Stimulated activated CD8-positive, alpha-beta memory T cell treated with anti-CD3 and anti-CD28 coated beads, Interleukin-15, amount 100 ng/mL, for 24 hours (primary cell): ENCODE results near the gene ALG1.
"Not testable (repeated sequence)": the region's sequence is repeated elsewhere in the genome, so short reads cannot be mapped to it uniquely, and the experiment has no call there.

Experiments used
- DNase-seq: peaks from one replicate; pipeline ENCODE4 v3.0.0-alpha.2; 2020; ENCODE audit warnings: low read depth

ALG1 gene

DNA sequence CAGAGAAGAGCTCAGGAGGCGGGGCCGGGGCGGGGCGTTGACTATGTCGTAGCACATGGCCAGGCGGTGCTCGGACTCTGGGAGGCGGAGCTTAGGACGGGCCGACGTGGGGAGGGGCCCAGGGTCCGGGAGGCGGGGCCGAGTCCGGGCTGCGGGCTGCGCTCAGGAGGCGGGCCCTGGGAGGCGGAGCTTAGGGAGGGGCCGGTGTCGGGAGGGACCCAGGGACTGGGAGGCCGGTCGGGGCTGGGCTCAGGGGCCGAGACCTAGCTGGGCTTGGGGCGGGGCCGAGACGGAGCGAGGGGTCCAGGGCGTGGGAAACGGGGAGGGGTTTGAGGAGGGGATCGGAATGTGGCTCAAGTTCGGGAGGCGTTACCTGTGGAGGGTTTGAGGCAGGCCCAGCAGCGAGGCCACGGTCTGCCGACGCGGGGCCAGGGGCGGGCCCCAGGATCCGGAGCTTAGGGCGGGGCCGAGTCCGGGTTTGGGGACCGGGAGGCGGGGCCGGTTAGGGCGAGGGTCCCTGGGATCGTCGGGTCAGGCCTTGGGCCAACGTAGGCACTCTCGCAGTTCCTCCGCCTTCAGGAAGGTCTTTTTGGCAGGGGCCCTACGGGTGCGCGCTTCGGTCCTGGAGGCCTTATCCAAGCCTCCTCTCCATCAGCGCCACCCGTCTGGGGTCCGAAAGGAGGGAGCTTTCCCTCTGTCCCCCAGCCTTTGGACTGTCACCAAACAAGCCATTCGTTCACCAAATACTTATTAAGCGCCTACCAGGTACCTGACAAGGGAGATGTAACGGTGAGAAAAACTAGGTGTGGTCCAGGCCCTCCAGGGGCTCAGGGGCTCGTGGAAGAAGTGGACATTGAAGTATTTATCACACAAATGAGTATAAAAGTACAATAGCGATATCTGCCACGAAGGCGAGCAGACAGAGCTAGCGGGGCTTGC, 26.8 kb downstream of the ALG1 start:
- peak; percentile 39 for DNase-seq

- DNase-seq: not testable (repeated sequence)
These were observed 27.5 kb downstream of the ALG1 start for GRCh38 chr16:5099174-5099573.

GRCh38 chr16:5103296-5104032, 31.8 kb downstream of the ALG1 start:
- DNase-seq: not testable (repeated sequence)

DNA sequence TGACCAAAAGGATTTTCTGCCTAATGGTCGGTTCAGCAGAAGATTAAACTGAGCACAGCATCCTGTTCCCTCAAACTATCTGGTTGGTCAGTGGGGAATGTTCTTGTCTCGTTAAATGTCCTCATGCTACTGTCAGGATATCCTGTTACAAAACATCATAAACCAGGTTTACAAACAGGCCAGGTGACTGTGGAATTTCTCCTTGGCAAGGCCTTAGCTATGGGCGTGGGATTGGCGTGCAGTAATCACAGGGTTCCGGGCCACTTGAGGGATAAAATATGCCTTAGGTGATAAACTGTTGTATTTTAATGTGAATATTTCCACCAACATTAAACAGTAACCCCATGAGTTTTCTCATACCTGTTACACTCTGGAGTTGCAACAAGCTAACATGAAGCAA, 33.4 kb downstream of the ALG1 start:
- DNase-seq: not testable (repeated sequence)

GRCh38 chr16:5108505-5109158, 37.0 kb downstream of the ALG1 start:
- no peak for DNase-seq

GRCh38 chr16:5110933-5111332, 39.3 kb downstream of the ALG1 start:
- not testable (repeated sequence) for DNase-seq

DNA sequence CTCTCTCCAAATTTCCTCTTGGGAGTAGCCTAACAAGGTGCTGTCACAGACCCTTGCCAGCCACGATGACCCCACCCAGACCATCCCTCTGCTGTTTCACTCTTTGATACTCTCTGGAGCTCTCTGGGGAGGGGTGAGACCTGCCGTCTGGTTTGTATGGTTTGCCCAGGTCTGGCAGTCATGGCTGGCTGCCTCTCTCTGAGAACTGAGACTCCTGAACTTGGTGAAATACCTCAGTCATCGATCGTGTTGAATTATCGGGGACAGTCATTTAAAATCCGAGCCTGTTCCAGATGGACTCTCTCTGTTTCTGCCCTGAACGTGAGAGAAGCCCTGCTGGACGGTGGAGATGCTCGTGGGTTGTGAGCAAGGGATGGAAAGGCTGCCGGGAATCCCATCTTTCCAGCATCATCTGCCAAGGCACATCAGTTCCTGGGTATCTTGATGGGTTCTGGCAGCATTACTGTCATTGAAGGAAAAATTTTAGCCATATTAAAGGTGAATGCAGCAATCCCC, 45.2 kb downstream of the ALG1 start:
- DNase-seq: not testable (repeated sequence)

DNA sequence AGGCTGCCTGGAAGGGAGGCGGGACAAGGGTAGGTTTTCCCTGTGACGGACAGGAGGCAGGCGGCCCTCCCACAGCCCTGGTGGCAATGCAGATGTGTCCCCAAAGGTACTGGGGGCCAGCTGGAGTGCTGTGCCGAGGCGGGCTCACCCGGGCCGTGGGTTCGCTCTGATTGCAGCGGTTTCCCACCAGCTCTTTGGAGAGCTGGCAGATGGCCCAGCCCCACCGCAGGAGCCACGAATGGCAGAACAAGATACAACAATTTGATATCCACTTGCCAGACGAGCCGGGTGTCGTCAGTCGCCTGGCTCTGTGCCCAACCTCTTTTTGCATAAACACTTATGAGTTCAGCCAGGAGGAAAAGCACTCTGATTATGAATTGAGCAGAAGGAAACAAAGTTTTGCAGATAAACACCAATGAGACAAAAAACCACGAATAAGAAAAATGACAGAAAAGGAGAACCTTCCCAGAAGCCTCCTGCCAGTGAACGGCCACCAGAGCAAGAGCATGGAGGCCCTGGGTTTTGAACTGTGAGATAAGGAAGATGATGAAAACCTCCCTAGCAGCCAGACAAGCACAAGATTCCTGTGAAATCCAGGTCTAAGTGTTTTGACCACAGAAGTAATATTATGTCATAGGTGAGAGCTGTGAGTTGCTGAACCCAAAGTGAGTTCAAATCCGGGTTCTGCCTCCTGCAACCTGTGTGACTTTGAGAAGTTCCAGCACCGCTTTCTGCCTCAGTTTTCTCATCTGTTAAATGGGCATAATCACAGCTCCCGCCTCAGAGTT, 45.9 kb downstream of the ALG1 start:
- peak; percentile 1 for DNase-seq

- not testable (repeated sequence) for DNase-seq
These were observed 59.9 kb downstream of the ALG1 start for GRCh38 chr16:5131467-5132004.

DNA sequence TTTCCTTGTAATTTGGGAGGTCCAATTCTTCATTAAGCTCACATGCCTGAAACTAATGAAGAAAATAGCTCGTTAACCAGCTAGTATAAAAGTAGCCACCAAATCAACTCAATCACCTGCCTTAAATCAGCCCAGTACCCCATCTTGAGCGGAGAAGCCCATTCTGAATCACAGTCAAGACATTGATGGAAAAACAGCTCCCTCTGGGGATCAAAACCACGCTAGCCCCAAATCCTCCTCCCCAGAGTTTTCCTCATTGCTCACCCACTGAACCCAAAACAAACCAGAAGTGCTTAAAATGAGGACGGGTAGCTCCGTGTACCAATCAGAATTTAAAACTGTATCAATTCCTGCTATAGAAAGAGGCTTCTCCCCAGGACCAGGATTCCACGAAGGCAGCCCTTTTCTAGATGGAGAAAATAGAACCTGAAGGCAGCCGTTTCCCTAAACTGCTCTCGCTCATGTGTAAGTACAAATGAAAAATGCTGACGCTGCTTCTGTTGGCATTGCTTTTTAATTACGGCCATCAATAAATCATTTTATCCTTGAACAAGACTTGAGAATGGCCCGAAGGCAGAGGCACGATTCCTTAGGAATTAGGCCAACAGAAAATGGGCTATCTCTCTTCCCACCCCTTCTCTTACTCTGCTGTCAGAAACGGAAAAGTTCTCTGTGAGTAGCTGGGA, 61.4 kb downstream of the ALG1 start:
- DNase-seq: not testable (repeated sequence)

GRCh38 chr16:5134739-5135452, 63.3 kb downstream of the ALG1 start:
- DNase-seq: not testable (repeated sequence)
